HEK293 (cell line): ENCODE measurements around the gene IMMP2L.

Source experiments
- CTCF ChIP-seq: fragments of 450-650 bp; formaldehyde crosslinking; IDR thresholded peaks from 2 replicates; pipeline ENCODE4 v1.5.1; 2016; ENCODE audit warnings: missing biosample characterization, missing genetic modification characterization
- ZFP41 ChIP-seq: fragments of 450-650 bp; formaldehyde crosslinking; IDR thresholded peaks from 2 replicates; pipeline ENCODE4 v1.5.1; 2016; ENCODE audit warnings: missing biosample characterization, missing genetic modification characterization, borderline replicate concordance
- ZNF155 ChIP-seq: fragments of 450-650 bp; formaldehyde crosslinking; IDR thresholded peaks from 2 replicates; pipeline ENCODE4 v1.5.1; 2016; ENCODE audit warnings: missing biosample characterization, missing genetic modification characterization
- ZNF184 ChIP-seq: fragments of 450-650 bp; IDR thresholded peaks from 2 replicates; pipeline ENCODE4 v1.5.1; 2018; ENCODE audit warnings: missing biosample characterization, mild to moderate bottlenecking, missing genetic modification characterization
- ZNF324 ChIP-seq: fragments of 450-650 bp; formaldehyde crosslinking; IDR thresholded peaks from 2 replicates; pipeline ENCODE4 v1.5.1; 2016; ENCODE audit warnings: missing biosample characterization, missing genetic modification characterization
- ZNF629 ChIP-seq: fragments of 450-650 bp; formaldehyde crosslinking; IDR thresholded peaks from 2 replicates; pipeline ENCODE4 v1.5.1; 2017; ENCODE audit warnings: missing biosample characterization, missing genetic modification characterization
- ZNF660 ChIP-seq: fragments of 450-650 bp; IDR thresholded peaks from 2 replicates; pipeline ENCODE4 v1.5.1; 2018; ENCODE audit warnings: missing biosample characterization, mild to moderate bottlenecking, missing genetic modification characterization

- TF ChIP-seq ZNF629 (tag by site-specific recombination) = no peak
- no peak for TF ChIP-seq CTCF
- TF ChIP-seq ZFP41 (tag by site-specific recombination) = no peak
- no peak for TF ChIP-seq ZNF184
- no peak for TF ChIP-seq ZNF660
- no peak for TF ChIP-seq ZNF155 (tag by site-specific recombination)
- no peak for TF ChIP-seq ZNF324
Observed at GRCh38 chr7:110938165-110938564, 624.1 kb downstream of the IMMP2L start.
